ENCODE measurements around the gene CPA3. TPM values are rescaled to one million over a fixed set of nuclear protein-coding genes. Genes with fewer than 3 reads are reported as not detected.

CPA3 gene
- total RNA-seq, 1 donor from 2014 or later, result 1.4 TPM

GRCh38 chr3:148881286-148881685 lies 16.2 kb downstream of the CPA3 start:
- H3K4me1 ChIP-seq, result no peaks in the 10 kb centered on the region
- intact Hi-C loops (cut with micrococcal nuclease), result no loop called here
- no peak for TF ChIP-seq CTCF (IDR thresholded peaks at IDR 0.05; ENCODE audit: borderline replicate concordance)

GRCh38 chr3:148882288-148882687 lies 17.2 kb downstream of the CPA3 start:
- no peak for TF ChIP-seq CTCF (IDR thresholded peaks at IDR 0.05; ENCODE audit: borderline replicate concordance)
- Histone ChIP-seq H3K36me3 (no peaks in the 10 kb centered on the region), H3K9me3 (replicated peaks) (no peaks in the 10 kb centered on the region), H3K4me1 (no peaks in the 10 kb centered on the region), H3K27me3 (ENCODE audit: low read depth) (peaks cover 11% of the 10 kb centered on the region), H3K4me3 (no peak overlapping the region), H3K27ac (replicated peaks) (no peak overlapping the region)
- intact Hi-C loops (cut with micrococcal nuclease), result no loop called here
- no peak for DNase-seq

More at GRCh38 chr3:148881286-148881685, 16.2 kb downstream of the CPA3 start:
- Histone ChIP-seq H3K27me3 (ENCODE audit: low read depth) (peaks cover 12% of the 10 kb centered on the region), H3K36me3 (no peaks in the 10 kb centered on the region), H3K4me3 (no peak overlapping the region), H3K27ac (replicated peaks) (no peak overlapping the region), H3K9me3 (replicated peaks) (no peaks in the 10 kb centered on the region)
- DNase-seq, result no peak

GRCh38 chr3:148883163-148883562 lies 18.1 kb downstream of the CPA3 start:
- Histone ChIP-seq H3K9me3 (replicated peaks) (no peaks in the 10 kb centered on the region), H3K27ac (replicated peaks) (no peak overlapping the region), H3K4me3 (no peak overlapping the region), H3K4me1 (no peaks in the 10 kb centered on the region), H3K27me3 (ENCODE audit: low read depth) (peaks cover 8% of the 10 kb centered on the region), H3K36me3 (no peaks in the 10 kb centered on the region)
- no peak for TF ChIP-seq CTCF (IDR thresholded peaks at IDR 0.05; ENCODE audit: borderline replicate concordance)
- no peak for DNase-seq
- intact Hi-C loops (cut with micrococcal nuclease), result no loop called here

GRCh38 chr3:148884261-148884660 lies 19.2 kb downstream of the CPA3 start:
- H3K4me1 ChIP-seq, result no peaks in the 10 kb centered on the region
- intact Hi-C loops (cut with micrococcal nuclease), result no loop called here
- no peak overlapping the region for H3K27ac ChIP-seq (replicated peaks)
- H3K36me3 ChIP-seq, result no peaks in the 10 kb centered on the region
- DNase-seq, result no peak
- no peak overlapping the region for H3K4me3 ChIP-seq
- H3K27me3 ChIP-seq (ENCODE audit: low read depth), result peaks cover 6% of the 10 kb centered on the region
- no peak for TF ChIP-seq CTCF (IDR thresholded peaks at IDR 0.05; ENCODE audit: borderline replicate concordance)
- no peaks in the 10 kb centered on the region for H3K9me3 ChIP-seq (replicated peaks)

- Histone ChIP-seq H3K36me3 (no peaks in the 10 kb centered on the region), H3K27ac (replicated peaks) (no peak overlapping the region), H3K4me1 (no peaks in the 10 kb centered on the region), H3K27me3 (ENCODE audit: low read depth) (peaks cover 6% of the 10 kb centered on the region), H3K4me3 (no peak overlapping the region), H3K9me3 (replicated peaks) (peaks cover 10% of the 10 kb centered on the region)
- DNase-seq, result no peak
- intact Hi-C loops (cut with micrococcal nuclease), result no loop called here
- no peak for TF ChIP-seq CTCF (IDR thresholded peaks at IDR 0.05; ENCODE audit: borderline replicate concordance)
Measured at GRCh38 chr3:148889828-148890227, 24.7 kb downstream of the CPA3 start.

GRCh38 chr3:148896062-148896461 lies 31.0 kb downstream of the CPA3 start:
- intact Hi-C loops (cut with micrococcal nuclease), result no loop called here
- no peak for TF ChIP-seq CTCF (IDR thresholded peaks at IDR 0.05; ENCODE audit: borderline replicate concordance)

More at GRCh38 chr3:148896062-148896461, 31.0 kb downstream of the CPA3 start:
- Histone ChIP-seq H3K9me3 (replicated peaks) (peaks cover 10% of the 10 kb centered on the region), H3K36me3 (no peaks in the 10 kb centered on the region), H3K4me1 (no peaks in the 10 kb centered on the region), H3K27ac (replicated peaks) (no peak overlapping the region), H3K27me3 (ENCODE audit: low read depth) (peaks cover 16% of the 10 kb centered on the region), H3K4me3 (no peak overlapping the region)
- no peak for DNase-seq
